ENCODE data around the gene CCDC28A. TPM values are rescaled to one million over a fixed set of nuclear protein-coding genes. Genes with fewer than 3 reads are reported as not detected.
A peak's percentile ranks its signal among the peaks of the same experiment; 100 is the strongest.

Gene CCDC28A
- total RNA-seq, 1 donor from 2014 or later, result 30.2 TPM

DNA sequence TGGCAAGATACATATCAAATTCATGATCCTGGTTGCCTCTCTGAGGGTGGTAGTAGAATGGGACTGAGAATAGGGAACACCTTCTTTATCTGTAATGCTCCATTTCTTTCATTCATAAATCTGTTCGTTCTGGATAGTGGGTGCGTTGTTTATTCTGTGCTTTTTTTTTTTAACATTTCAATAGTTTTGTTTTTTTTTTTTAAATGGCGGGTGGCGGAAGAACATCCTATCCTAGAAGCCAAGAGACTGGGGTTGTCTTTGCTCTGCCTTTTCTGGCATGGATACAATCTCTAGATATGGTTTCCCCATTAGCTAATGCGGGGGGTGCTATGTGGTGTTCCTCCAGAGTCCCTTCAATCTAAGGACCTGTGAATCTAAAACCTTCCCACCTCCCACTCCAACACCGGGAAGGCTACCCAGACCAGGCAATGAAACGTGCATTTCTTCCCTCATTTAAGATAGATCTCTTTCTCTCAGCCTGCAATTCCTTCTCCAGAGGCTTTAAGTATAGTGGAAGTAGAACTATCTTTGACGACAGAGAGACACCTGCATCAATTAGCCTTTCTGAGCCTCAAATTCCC lies 883 bp upstream of the CCDC28A start:
- H3K36me3 ChIP-seq, result peaks cover 3% of the 10 kb centered on the region
- no peaks in the 10 kb centered on the region for H3K27me3 ChIP-seq
- peak overlapping the region; percentile 95 for H3K4me2 ChIP-seq
- no peak for DNase-seq (ENCODE audit: low spot score)
- no peaks in the 10 kb centered on the region for H4K20me1 ChIP-seq (ENCODE audit: low read depth)
- Mint-ChIP-seq H3K9me3 (no peaks in the 10 kb centered on the region), H3K36me3 (no peaks in the 10 kb centered on the region), H3K27me3 (ENCODE audit: insufficient read depth, low read depth) (no peaks in the 10 kb centered on the region), H3K4me3 (peak overlapping the region; percentile 100), H3K4me1 (peaks cover 18% of the 10 kb centered on the region), H3K27ac (peak overlapping the region; percentile 100)
- H3K4me1 ChIP-seq, result peaks cover 6% of the 10 kb centered on the region
- H3K27ac ChIP-seq, result no peak overlapping the region
- peak overlapping the region; percentile 97 for H3K4me3 ChIP-seq
- TF ChIP-seq EZH2phosphoT487 (IDR thresholded peaks at IDR 0.05) (no peak), EZH2 (IDR thresholded peaks at IDR 0.05) (no peak)
- TF ChIP-seq, protein P1, sequence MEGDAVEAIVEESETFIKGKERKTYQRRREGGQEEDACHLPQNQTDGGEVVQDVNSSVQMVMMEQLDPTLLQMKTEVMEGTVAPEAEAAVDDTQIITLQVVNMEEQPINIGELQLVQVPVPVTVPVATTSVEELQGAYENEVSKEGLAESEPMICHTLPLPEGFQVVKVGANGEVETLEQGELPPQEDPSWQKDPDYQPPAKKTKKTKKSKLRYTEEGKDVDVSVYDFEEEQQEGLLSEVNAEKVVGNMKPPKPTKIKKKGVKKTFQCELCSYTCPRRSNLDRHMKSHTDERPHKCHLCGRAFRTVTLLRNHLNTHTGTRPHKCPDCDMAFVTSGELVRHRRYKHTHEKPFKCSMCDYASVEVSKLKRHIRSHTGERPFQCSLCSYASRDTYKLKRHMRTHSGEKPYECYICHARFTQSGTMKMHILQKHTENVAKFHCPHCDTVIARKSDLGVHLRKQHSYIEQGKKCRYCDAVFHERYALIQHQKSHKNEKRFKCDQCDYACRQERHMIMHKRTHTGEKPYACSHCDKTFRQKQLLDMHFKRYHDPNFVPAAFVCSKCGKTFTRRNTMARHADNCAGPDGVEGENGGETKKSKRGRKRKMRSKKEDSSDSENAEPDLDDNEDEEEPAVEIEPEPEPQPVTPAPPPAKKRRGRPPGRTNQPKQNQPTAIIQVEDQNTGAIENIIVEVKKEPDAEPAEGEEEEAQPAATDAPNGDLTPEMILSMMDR (IDR thresholded peaks at IDR 0.05), result no peak
- H3K9me3 ChIP-seq (ENCODE audit: low read depth), result no peaks in the 10 kb centered on the region
- H3K9ac ChIP-seq, result peak overlapping the region; percentile 74
- peaks cover 11% of the 10 kb centered on the region for H3K79me2 ChIP-seq (ENCODE audit: low read depth)
- H3F3A ChIP-seq (ENCODE audit: low read depth), result no peaks in the 10 kb centered on the region
- H2AFZ ChIP-seq (replicated peaks), result peak overlapping the region; percentile 100

DNA sequence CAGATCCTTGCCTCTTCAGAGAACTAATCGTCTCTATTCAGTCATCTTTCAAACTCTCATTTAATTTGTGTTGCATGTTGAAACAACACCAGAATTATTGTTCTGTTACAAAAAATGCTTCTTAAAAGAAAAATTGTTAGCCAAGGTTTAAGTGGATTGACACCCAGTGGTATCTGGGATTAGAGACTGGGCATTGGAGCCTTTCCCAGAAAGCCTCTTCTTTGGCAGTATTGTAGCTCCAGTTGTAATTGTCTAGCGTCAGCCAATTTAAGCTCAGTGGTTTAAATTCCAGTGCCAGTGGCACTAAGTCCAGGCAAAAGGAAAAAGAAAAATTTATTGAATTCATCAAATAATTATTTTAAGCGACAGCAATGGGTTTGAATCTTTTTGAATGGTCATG lies 801 bp downstream of the CCDC28A start:
- Histone ChIP-seq H3K36me3 (peaks cover 3% of the 10 kb centered on the region), H3K9ac (peak overlapping the region; percentile 56), H3K27me3 (no peaks in the 10 kb centered on the region), H3K9me3 (ENCODE audit: low read depth) (no peaks in the 10 kb centered on the region), H3K4me2 (peak overlapping the region; percentile 95), H3K27ac (no peak overlapping the region), H2AFZ (replicated peaks) (no peak overlapping the region), H3F3A (ENCODE audit: low read depth) (no peaks in the 10 kb centered on the region), H4K20me1 (ENCODE audit: low read depth) (no peaks in the 10 kb centered on the region), H3K4me3 (peak overlapping the region; percentile 97), H3K4me1 (peaks cover 6% of the 10 kb centered on the region), H3K79me2 (ENCODE audit: low read depth) (peaks cover 11% of the 10 kb centered on the region)
- Mint-ChIP-seq H3K27ac (no peak overlapping the region), H3K36me3 (no peaks in the 10 kb centered on the region), H3K9me3 (no peaks in the 10 kb centered on the region), H3K4me3 (peak overlapping the region; percentile 100), H3K27me3 (ENCODE audit: insufficient read depth, low read depth) (peaks cover 2% of the 10 kb centered on the region), H3K4me1 (peaks cover 18% of the 10 kb centered on the region)
- peak; percentile 32 for DNase-seq (ENCODE audit: low spot score)
- TF ChIP-seq EZH2 (IDR thresholded peaks at IDR 0.05) (no peak), EZH2phosphoT487 (IDR thresholded peaks at IDR 0.05) (no peak)
- TF ChIP-seq, protein P1 (IDR thresholded peaks at IDR 0.05), result no peak

DNA sequence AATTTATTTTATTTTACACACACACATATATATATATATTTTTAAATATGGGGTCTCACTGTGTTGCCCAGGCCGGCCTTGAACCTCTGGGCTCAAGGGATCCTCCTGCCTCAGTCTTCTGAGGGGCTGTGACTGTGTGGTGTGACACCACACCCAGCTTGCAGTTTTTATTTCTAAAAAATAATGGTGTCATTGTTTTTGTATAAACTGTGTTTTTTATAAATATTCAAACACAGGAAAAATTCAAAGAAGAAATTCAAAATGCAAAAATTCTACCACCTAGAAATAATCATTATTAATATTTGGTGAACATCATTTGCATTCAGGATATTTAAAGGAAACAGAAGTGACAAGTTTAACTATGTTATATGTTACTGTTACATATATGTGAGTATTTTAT lies 3.1 kb downstream of the CCDC28A start:
- peaks cover 11% of the 10 kb centered on the region for H3K79me2 ChIP-seq (ENCODE audit: low read depth)
- Mint-ChIP-seq H3K27ac (no peak overlapping the region), H3K27me3 (ENCODE audit: insufficient read depth, low read depth) (peaks cover 2% of the 10 kb centered on the region), H3K9me3 (no peaks in the 10 kb centered on the region), H3K36me3 (no peaks in the 10 kb centered on the region), H3K4me1 (peaks cover 18% of the 10 kb centered on the region), H3K4me3 (no peak overlapping the region)
- H4K20me1 ChIP-seq (ENCODE audit: low read depth), result no peaks in the 10 kb centered on the region
- no peaks in the 10 kb centered on the region for H3F3A ChIP-seq (ENCODE audit: low read depth)
- H3K36me3 ChIP-seq, result peaks cover 3% of the 10 kb centered on the region
- H2AFZ ChIP-seq (replicated peaks), result no peak overlapping the region
- no peak overlapping the region for H3K4me3 ChIP-seq
- DNase-seq (ENCODE audit: low spot score), result no peak
- H3K27ac ChIP-seq, result no peak overlapping the region
- H3K27me3 ChIP-seq, result no peaks in the 10 kb centered on the region
- peaks cover 6% of the 10 kb centered on the region for H3K4me1 ChIP-seq
- TF ChIP-seq, protein P1 (IDR thresholded peaks at IDR 0.05), result no peak
- no peak for TF ChIP-seq EZH2phosphoT487 (IDR thresholded peaks at IDR 0.05)
- no peak for TF ChIP-seq EZH2 (IDR thresholded peaks at IDR 0.05)
- H3K9me3 ChIP-seq (ENCODE audit: low read depth), result no peaks in the 10 kb centered on the region
- H3K4me2 ChIP-seq, result no peak overlapping the region
- H3K9ac ChIP-seq, result no peak overlapping the region
